ENCODE measurements around the gene GPR39. TPM values are rescaled to one million over a fixed set of nuclear protein-coding genes. Genes with fewer than 3 reads are reported as not detected.
A peak's percentile ranks its signal among the peaks of the same experiment; 100 is the strongest.

Gene GPR39
- total RNA-seq, 2 donors from 2014 or later = 3.6 to 5.3 TPM

- intact Hi-C loops (cut with DNase I) = no loop called here
- 87% methylated on average over 7 of the region's 7 CpGs for WGBS
- no peaks in the 10 kb centered on the region for H3K9me3 ChIP-seq
- TF ChIP-seq POLR2AphosphoS5 (IDR thresholded peaks at IDR 0.05) = no peak
- TF ChIP-seq POLR2A (IDR thresholded peaks at IDR 0.05) = no peak
- TF ChIP-seq CTCF (IDR thresholded peaks at IDR 0.05) = no peak
- no peaks in the 10 kb centered on the region for H3K4me1 ChIP-seq (replicated peaks)
- no peaks in the 10 kb centered on the region for H3K27me3 ChIP-seq (replicated peaks; ENCODE audit: insufficient read depth)
- no peak overlapping the region for H3K27ac ChIP-seq
- no peak for DNase-seq (ENCODE audit: low spot score)
- no peak overlapping the region for H3K4me3 ChIP-seq
- no peaks in the 10 kb centered on the region for H3K36me3 ChIP-seq
These were observed 25.7 kb downstream of the GPR39 start for GRCh38 chr2:132442278-132442677.

- no peak overlapping the region for H3K27ac ChIP-seq
- no peak overlapping the region for H3K4me3 ChIP-seq
- no peaks in the 10 kb centered on the region for H3K36me3 ChIP-seq
- intact Hi-C loops (cut with DNase I) = no loop called here
- WGBS = 93% methylated on average over 4 of the region's 4 CpGs
- no peaks in the 10 kb centered on the region for H3K9me3 ChIP-seq
- no peaks in the 10 kb centered on the region for H3K27me3 ChIP-seq (replicated peaks; ENCODE audit: insufficient read depth)
- DNase-seq (ENCODE audit: low spot score) = no peak
- no peaks in the 10 kb centered on the region for H3K4me1 ChIP-seq (replicated peaks)
- TF ChIP-seq POLR2A (IDR thresholded peaks at IDR 0.05) = no peak
- TF ChIP-seq CTCF (IDR thresholded peaks at IDR 0.05) = no peak
- no peak for TF ChIP-seq POLR2AphosphoS5 (IDR thresholded peaks at IDR 0.05)
These were observed 26.5 kb downstream of the GPR39 start for GRCh38 chr2:132443106-132443505.

GRCh38 chr2:132446444-132446843 lies 29.8 kb downstream of the GPR39 start:
- Histone ChIP-seq H3K36me3 (no peaks in the 10 kb centered on the region), H3K27ac (no peak overlapping the region), H3K4me3 (no peak overlapping the region), H3K27me3 (replicated peaks; ENCODE audit: insufficient read depth) (no peaks in the 10 kb centered on the region), H3K9me3 (no peaks in the 10 kb centered on the region), H3K4me1 (replicated peaks) (no peaks in the 10 kb centered on the region)
- intact Hi-C loops (cut with DNase I) = no loop called here
- WGBS = 52% methylated on average over 2 of the region's 2 CpGs
- TF ChIP-seq CTCF (IDR thresholded peaks at IDR 0.05) = no peak
- TF ChIP-seq POLR2AphosphoS5 (IDR thresholded peaks at IDR 0.05) = no peak
- no peak for TF ChIP-seq POLR2A (IDR thresholded peaks at IDR 0.05)
- no peak for DNase-seq (ENCODE audit: low spot score)

- Histone ChIP-seq H3K4me1 (replicated peaks) (no peaks in the 10 kb centered on the region), H3K9me3 (no peaks in the 10 kb centered on the region), H3K36me3 (no peaks in the 10 kb centered on the region), H3K27ac (no peak overlapping the region), H3K27me3 (replicated peaks; ENCODE audit: insufficient read depth) (no peaks in the 10 kb centered on the region), H3K4me3 (no peak overlapping the region)
- DNase-seq (ENCODE audit: low spot score) = no peak
- TF ChIP-seq POLR2A (IDR thresholded peaks at IDR 0.05) = no peak
- TF ChIP-seq CTCF (IDR thresholded peaks at IDR 0.05) = no peak
- no peak for TF ChIP-seq POLR2AphosphoS5 (IDR thresholded peaks at IDR 0.05)
- intact Hi-C loops (cut with DNase I) = no loop called here
- WGBS = 19% methylated on average over 6 of the region's 6 CpGs
These were observed 31.7 kb downstream of the GPR39 start for GRCh38 chr2:132448331-132448730.

- no peaks in the 10 kb centered on the region for H3K9me3 ChIP-seq
- no peak for TF ChIP-seq POLR2AphosphoS5 (IDR thresholded peaks at IDR 0.05)
- peak in 3 of 4 experiments; percentile 28 to 50 (median 36) for TF ChIP-seq CTCF (IDR thresholded peaks at IDR 0.05)
- TF ChIP-seq POLR2A (IDR thresholded peaks at IDR 0.05) = no peak
- intact Hi-C loops (cut with DNase I) = no loop called here
- H3K4me3 ChIP-seq = no peak overlapping the region
- H3K27ac ChIP-seq = no peak overlapping the region
- H3K27me3 ChIP-seq (replicated peaks; ENCODE audit: insufficient read depth) = no peaks in the 10 kb centered on the region
- 78% methylated on average over 4 of the region's 4 CpGs for WGBS
- DNase-seq (ENCODE audit: low spot score) = no peak
- no peaks in the 10 kb centered on the region for H3K4me1 ChIP-seq (replicated peaks)
- H3K36me3 ChIP-seq = no peaks in the 10 kb centered on the region
These were observed 32.2 kb downstream of the GPR39 start for GRCh38 chr2:132448771-132449170.
